ENCODE data around the gene MCRIP1.

Gene MCRIP1

GRCh38 chr17:81803728-81804558 is 29.1 kb downstream of the MCRIP1 start, which contains the start of gene GCGR:
Gene GCGR, plus strand, starts transcription at chr17:81804150. Its CDS starts 4,869 bp downstream, at chr17:81809019.
- DNase-seq (ENCODE audit: low read depth in 2 of 2) = no peak

GRCh38 chr17:81802856-81803643 is 30.0 kb downstream of the MCRIP1 start:
- no peak for DNase-seq (ENCODE audit: low read depth in 2 of 2)

GRCh38 chr17:81802048-81802758 is 30.9 kb downstream of the MCRIP1 start:
- DNase-seq (ENCODE audit: low read depth in 2 of 2) = no peak

- DNase-seq (ENCODE audit: low read depth in 2 of 2) = no peak
Observed at GRCh38 chr17:81801327-81801726, 31.8 kb downstream of the MCRIP1 start.

- no peak for DNase-seq (ENCODE audit: low read depth in 2 of 2)
Observed at GRCh38 chr17:81794509-81794908, 38.6 kb downstream of the MCRIP1 start.

GRCh38 chr17:81794074-81794476 is 39.0 kb downstream of the MCRIP1 start:
- DNase-seq (ENCODE audit: low read depth in 2 of 2) = no peak

- DNase-seq (ENCODE audit: low read depth in 2 of 2) = no peak
Observed at GRCh38 chr17:81792675-81793615, 40.1 kb downstream of the MCRIP1 start.

Data from stimulated activated CD8-positive, alpha-beta memory T cell treated with anti-CD3 and anti-CD28 coated beads, Interleukin-7, amount 100 ng/mL, for 4 hours (primary cell).